RWPE1 (cell line): ENCODE results near the gene BCHE.
A peak's percentile ranks its signal among the peaks of the same experiment; 100 is the strongest.

Source experiments
- CTCF ChIA-PET: fragments of 350-600 bp; sonication (Branson Sonifier 250); formaldehyde crosslinking; extraction: SDS; loops from one replicate; lab custom pipeline; 2021; lab: Yijun Ruan, JAX
- POLR2A ChIA-PET: fragments of 400-600 bp; formaldehyde crosslinking; extraction: SDS; loops from one replicate; lab custom pipeline; 2020; ENCODE audit warnings: antibody characterized with exemption; ENCODE audit not compliant: low non-redundant PET; lab: Yijun Ruan, JAX
- DNase-seq: peaks from one replicate; pipeline ENCODE4 v3.0.0; 2012; ENCODE audit warnings: low spot score
- H3K27ac ChIP-seq: fragments of 450-650 bp; 2 replicates; pipeline ENCODE4 v1.5.1; 2017
- CTCF ChIP-seq: fragments of 450-650 bp; conservative IDR thresholded peaks from 2 replicates; pipeline ENCODE4 v1.5.1; 2017; ENCODE audit warnings: low read depth, mild to moderate bottlenecking

Gene BCHE

GRCh38 chr3:165874663-165875489 lies 37.7 kb upstream of the BCHE start:
- POLR2A ChIA-PET = no interaction called here
- TF ChIP-seq CTCF = no peak
- DNase-seq = no peak
- CTCF ChIA-PET = no interaction called here
- no peak overlapping the region for H3K27ac ChIP-seq

- ChIA-PET POLR2A (no interaction called here), CTCF (no interaction called here)
- H3K27ac ChIP-seq = no peak overlapping the region
- TF ChIP-seq CTCF = no peak
- DNase-seq = no peak
Measured at GRCh38 chr3:165868088-165868487, 30.9 kb upstream of the BCHE start.

- POLR2A ChIA-PET = no interaction called here
- CTCF ChIA-PET = interaction anchor here (0.6 kb wide), 1 partner anchor 33 kb away, joined by 3 read pairs; no protein-coding TSS in a partner anchor
Measured at GRCh38 chr3:165859061-165859460, 21.8 kb upstream of the BCHE start.

GRCh38 chr3:165855581-165855980 lies 18.4 kb upstream of the BCHE start:
- peak; percentile 49 for DNase-seq
- CTCF ChIA-PET = interaction anchor here (1.3 kb wide), 1 partner anchor 218 kb away, joined by 3 read pairs; no protein-coding TSS in a partner anchor

More at GRCh38 chr3:165859061-165859460, 21.8 kb upstream of the BCHE start:
- no peak overlapping the region for H3K27ac ChIP-seq
- DNase-seq = no peak
- no peak for TF ChIP-seq CTCF

GRCh38 chr3:165854696-165855095 lies 17.5 kb upstream of the BCHE start:
- POLR2A ChIA-PET = no interaction called here
- peak; percentile 3 for DNase-seq
- CTCF ChIA-PET = interaction anchor here (0.6 to 1.3 kb wide), 5 partner anchors 29 to 1709 kb away, joined by 3 to 5 read pairs (median 3); no protein-coding TSS in a partner anchor
- TF ChIP-seq CTCF = peak; percentile 63
- no peak overlapping the region for H3K27ac ChIP-seq

More at GRCh38 chr3:165855581-165855980, 18.4 kb upstream of the BCHE start:
- POLR2A ChIA-PET = no interaction called here
- H3K27ac ChIP-seq = no peak overlapping the region
- no peak for TF ChIP-seq CTCF

GRCh38 chr3:165852711-165853110 lies 15.5 kb upstream of the BCHE start:
- TF ChIP-seq CTCF = no peak
- CTCF ChIA-PET = no interaction called here
- no peak overlapping the region for H3K27ac ChIP-seq
- POLR2A ChIA-PET = no interaction called here
- no peak for DNase-seq
